MM.1S (cell line): ENCODE data around the gene CCDC69.

Experiments
- CTCF ChIP-seq: fragments of 300-600 bp; sonication (generic); IDR thresholded peaks from 2 replicates; pipeline ENCODE4 v1.5.1; 2016; ENCODE audit warnings: antibody characterized with exemption, low read length, mixed read lengths
- EZH2 ChIP-seq: fragments of 300-600 bp; sonication (generic); optimal IDR thresholded peaks from 2 replicates; pipeline ENCODE3; 2017; ENCODE audit warnings: low read depth, mild to moderate bottlenecking, antibody characterized with exemption, low read length, mixed read lengths

GRCh38 chr5:151252762-151253604 is 29.1 kb upstream of the CCDC69 start, which contains the start of gene GM2A:
- TF ChIP-seq CTCF (no peak), EZH2 (no peak)
